ENCODE results near the gene GNAI3.
A peak's percentile ranks its signal among the peaks of the same experiment; 100 is the strongest.

GNAI3 gene

DNA sequence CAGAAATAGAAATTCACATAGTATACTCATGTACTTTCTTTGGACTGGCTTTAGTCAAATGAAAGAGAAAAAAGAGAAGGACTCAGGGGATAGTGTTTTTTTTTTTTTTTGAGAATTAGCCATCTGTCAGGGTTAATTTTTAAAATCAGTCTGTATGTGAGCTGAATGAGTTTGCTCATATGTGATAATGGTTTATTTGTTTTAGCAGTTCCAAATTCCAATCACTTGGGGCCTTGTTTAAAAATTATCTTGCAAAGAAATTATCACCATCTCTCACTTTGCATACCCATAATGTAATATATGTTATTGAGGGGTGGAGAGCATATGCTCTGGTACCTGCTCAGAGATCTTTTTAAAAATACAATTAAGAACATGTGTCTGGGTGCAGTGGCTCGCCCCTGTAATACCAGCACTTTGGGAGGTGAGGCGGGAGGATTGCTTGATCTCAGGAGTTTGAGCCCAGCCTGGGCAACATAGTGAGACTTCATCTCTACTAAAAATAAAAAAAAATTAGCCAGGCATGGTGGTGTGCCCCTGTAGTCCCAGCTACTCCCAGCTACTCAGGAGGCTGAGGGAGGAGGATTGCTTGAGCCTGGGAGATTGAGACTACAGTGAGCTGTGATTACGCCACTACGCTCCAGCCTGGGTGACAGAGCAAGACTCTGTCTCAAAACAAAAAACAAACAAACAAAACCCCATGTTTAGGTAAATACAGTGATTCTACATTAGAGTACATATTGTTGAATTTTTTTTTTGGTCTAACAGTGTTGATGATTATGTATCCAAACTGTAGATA lies 19.7 kb downstream of the GNAI3 start:
- no peak for TF ChIP-seq JUND (IDR thresholded peaks at IDR 0.05; ENCODE audit: low read depth)
- DNase-seq (ENCODE audit: low read depth in 1 of 2, low spot score in 1 of 2), result no peak
- in situ Hi-C loops (cut with HindIII; ENCODE audit: low pct_unique_long_range_greater_than_20kb, low sequenced_read_pairs), result no loop called here

- no peak for TF ChIP-seq JUND (IDR thresholded peaks at IDR 0.05; ENCODE audit: low read depth)
- DNase-seq (ENCODE audit: low read depth in 1 of 2, low spot score in 1 of 2), result no peak
- in situ Hi-C loops (cut with HindIII; ENCODE audit: low pct_unique_long_range_greater_than_20kb, low sequenced_read_pairs), result no loop called here
Observed at GRCh38 chr1:109569323-109569722, 20.9 kb downstream of the GNAI3 start.

GRCh38 chr1:109570414-109570813 lies 22.0 kb downstream of the GNAI3 start:
- TF ChIP-seq JUND (IDR thresholded peaks at IDR 0.05; ENCODE audit: low read depth), result no peak
- in situ Hi-C loops (cut with HindIII; ENCODE audit: low pct_unique_long_range_greater_than_20kb, low sequenced_read_pairs), result no loop called here
- peak; percentile 15 to 80 for DNase-seq (ENCODE audit: low read depth in 1 of 2, low spot score in 1 of 2)

DNA sequence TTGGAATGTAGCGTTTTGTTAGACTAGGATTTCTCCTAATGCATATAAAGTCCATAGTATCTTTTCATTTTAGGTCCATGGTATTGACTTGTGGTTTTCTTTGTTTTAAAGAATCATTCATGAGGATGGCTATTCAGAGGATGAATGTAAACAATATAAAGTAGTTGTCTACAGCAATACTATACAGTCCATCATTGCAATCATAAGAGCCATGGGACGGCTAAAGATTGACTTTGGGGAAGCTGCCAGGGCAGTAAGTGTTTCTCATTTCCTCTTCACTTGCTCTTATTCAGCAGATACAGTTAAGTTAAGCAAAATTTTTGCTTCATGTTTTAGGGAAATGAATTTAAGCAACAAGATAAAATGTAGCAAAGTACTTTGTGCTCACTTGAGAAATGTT lies 25.4 kb downstream of the GNAI3 start:
- DNase-seq (ENCODE audit: low read depth in 1 of 2, low spot score in 1 of 2), result no peak
- in situ Hi-C loops (cut with HindIII; ENCODE audit: low pct_unique_long_range_greater_than_20kb, low sequenced_read_pairs), result no loop called here
- TF ChIP-seq JUND (IDR thresholded peaks at IDR 0.05; ENCODE audit: low read depth), result no peak

- no peak for DNase-seq (ENCODE audit: low read depth in 1 of 2, low spot score in 1 of 2)
- in situ Hi-C loops (cut with HindIII; ENCODE audit: low pct_unique_long_range_greater_than_20kb, low sequenced_read_pairs), result no loop called here
- no peak for TF ChIP-seq JUND (IDR thresholded peaks at IDR 0.05; ENCODE audit: low read depth)
Observed at GRCh38 chr1:109578947-109579443, 30.6 kb downstream of the GNAI3 start.

DNA sequence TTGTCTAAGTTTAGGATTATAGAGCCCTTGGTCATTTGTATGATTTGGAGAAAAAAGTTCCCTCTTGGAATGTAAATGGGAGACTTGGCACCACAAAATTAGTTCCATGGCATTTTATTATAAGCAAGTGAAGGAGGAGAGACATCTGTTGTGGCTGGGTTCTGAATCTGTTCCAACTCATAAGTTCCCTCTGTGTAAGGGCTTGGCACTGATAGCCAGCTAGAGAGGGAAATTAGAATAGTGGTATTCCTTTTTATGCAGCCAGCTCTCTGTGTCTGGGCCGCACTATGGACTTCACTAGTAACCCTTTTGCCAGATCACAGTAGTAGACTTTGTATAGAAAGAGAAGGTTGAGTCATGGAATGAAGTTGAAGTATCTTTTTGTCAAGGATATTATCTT lies 31.1 kb downstream of the GNAI3 start:
- TF ChIP-seq JUND (IDR thresholded peaks at IDR 0.05; ENCODE audit: low read depth), result no peak
- in situ Hi-C loops (cut with HindIII; ENCODE audit: low pct_unique_long_range_greater_than_20kb, low sequenced_read_pairs), result no loop called here
- no peak for DNase-seq (ENCODE audit: low read depth in 1 of 2, low spot score in 1 of 2)

- no peak for DNase-seq (ENCODE audit: low read depth in 1 of 2, low spot score in 1 of 2)
- no peak for TF ChIP-seq JUND (IDR thresholded peaks at IDR 0.05; ENCODE audit: low read depth)
- in situ Hi-C loops (cut with HindIII; ENCODE audit: low pct_unique_long_range_greater_than_20kb, low sequenced_read_pairs), result no loop called here
Observed at GRCh38 chr1:109582021-109582420, 33.6 kb downstream of the GNAI3 start.

DNA sequence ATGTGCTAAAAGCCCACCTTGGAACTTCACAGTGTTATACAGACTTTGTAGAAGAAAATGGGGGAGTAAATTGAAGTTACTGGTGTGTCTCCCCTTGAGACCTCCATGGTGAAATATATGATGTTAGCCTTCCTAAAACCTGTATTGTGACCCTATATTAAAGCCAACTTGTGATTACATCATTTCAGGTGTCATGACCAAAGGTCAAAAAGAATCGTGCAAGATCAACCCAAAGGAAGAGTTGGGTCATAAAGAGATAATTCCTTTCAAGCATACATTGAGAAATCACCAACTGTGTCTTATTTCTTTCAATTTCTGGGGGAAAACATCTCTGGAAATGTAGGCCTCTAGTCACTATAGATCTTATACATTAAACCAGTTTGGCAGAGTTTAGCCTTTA lies 36.4 kb downstream of the GNAI3 start:
- in situ Hi-C loops (cut with HindIII; ENCODE audit: low pct_unique_long_range_greater_than_20kb, low sequenced_read_pairs), result no loop called here
- TF ChIP-seq JUND (IDR thresholded peaks at IDR 0.05; ENCODE audit: low read depth), result no peak
- DNase-seq (ENCODE audit: low read depth in 1 of 2, low spot score in 1 of 2), result no peak

DNA sequence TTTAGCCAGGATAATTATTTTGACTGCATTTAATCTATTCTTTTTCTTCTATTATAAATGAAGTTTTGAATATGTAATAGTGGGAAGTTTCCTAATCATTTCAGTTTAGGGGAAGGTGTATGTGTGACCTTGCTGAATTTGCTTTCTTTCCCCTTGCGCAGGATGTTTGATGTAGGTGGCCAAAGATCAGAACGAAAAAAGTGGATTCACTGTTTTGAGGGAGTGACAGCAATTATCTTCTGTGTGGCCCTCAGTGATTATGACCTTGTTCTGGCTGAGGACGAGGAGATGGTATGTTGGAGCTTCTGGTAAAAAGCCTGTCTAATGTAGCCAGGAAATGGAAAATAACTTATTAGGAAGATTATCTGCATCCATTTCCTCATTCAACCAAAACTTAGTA lies 37.6 kb downstream of the GNAI3 start:
- no peak for TF ChIP-seq JUND (IDR thresholded peaks at IDR 0.05; ENCODE audit: low read depth)
- in situ Hi-C loops (cut with HindIII; ENCODE audit: low pct_unique_long_range_greater_than_20kb, low sequenced_read_pairs), result no loop called here
- no peak for DNase-seq (ENCODE audit: low read depth in 1 of 2, low spot score in 1 of 2)

DNA sequence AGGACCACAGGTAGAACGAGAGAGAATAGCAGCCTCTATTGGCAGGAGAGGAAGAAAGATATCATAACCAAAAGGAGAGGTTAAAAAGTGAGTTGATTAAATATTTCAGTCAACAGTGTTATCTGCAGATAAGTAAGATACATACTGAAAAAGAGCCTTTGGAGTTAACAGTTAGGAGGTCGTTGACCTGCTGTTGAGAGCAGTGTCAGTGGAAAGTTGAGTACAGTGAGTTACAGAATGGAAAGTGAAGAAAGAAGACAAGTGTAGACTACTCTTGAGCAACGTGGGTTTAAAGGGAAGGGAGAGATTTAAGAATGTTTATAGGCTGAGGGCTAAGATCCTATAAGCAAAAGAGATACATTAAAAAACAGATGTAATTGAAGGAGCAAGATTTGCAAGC lies 40.8 kb downstream of the GNAI3 start:
- DNase-seq (ENCODE audit: low read depth in 1 of 2, low spot score in 1 of 2), result no peak
- TF ChIP-seq JUND (IDR thresholded peaks at IDR 0.05; ENCODE audit: low read depth), result no peak
- in situ Hi-C loops (cut with HindIII; ENCODE audit: low pct_unique_long_range_greater_than_20kb, low sequenced_read_pairs), result no loop called here

DNA sequence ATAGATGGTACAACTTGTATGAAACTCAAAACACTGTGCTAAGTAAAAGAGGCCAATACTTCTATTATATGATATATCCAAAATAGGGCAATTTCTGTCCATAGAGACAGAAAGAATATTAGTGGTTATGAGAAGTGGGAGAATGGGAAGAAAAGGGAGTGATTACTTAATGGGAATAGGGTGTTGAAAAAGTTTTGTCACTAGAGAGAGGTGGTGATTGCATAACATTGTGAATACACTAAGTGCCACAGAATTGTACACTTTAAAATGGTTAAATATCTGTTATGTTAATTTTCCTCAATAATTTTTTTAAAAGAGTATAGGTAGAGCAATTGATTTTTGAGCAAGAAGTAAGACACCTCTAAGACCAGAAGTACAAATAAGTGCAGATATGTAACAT lies 41.3 kb downstream of the GNAI3 start:
- DNase-seq (ENCODE audit: low read depth in 1 of 2, low spot score in 1 of 2), result no peak
- in situ Hi-C loops (cut with HindIII; ENCODE audit: low pct_unique_long_range_greater_than_20kb, low sequenced_read_pairs), result no loop called here
- TF ChIP-seq JUND (IDR thresholded peaks at IDR 0.05; ENCODE audit: low read depth), result no peak

- in situ Hi-C loops (cut with HindIII; ENCODE audit: low pct_unique_long_range_greater_than_20kb, low sequenced_read_pairs), result no loop called here
- no peak for TF ChIP-seq JUND (IDR thresholded peaks at IDR 0.05; ENCODE audit: low read depth)
Observed at GRCh38 chr1:109592916-109593315, 44.5 kb downstream of the GNAI3 start.

DNA sequence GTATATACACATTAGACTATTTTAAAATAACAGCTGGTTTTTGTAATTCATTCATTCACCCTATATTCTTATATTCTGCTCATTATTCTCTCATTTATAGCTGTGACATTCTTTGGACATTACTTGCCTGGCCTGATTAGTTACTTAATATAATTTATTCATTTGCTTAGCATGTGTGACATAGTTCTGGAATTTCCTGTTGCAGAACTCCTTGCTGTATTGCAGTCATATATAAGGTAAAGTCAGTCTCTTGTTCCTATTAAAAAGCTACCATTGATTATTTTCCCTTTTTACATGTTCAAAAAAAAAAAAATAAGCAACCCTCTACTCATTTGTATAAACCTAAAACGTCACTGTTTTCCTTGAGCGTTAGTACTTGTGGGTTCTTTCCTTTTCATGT lies 47.1 kb downstream of the GNAI3 start:
- no peak for TF ChIP-seq JUND (IDR thresholded peaks at IDR 0.05; ENCODE audit: low read depth)
- no peak for DNase-seq (ENCODE audit: low read depth in 1 of 2, low spot score in 1 of 2)
- in situ Hi-C loops (cut with HindIII; ENCODE audit: low pct_unique_long_range_greater_than_20kb, low sequenced_read_pairs), result no loop called here

More at GRCh38 chr1:109592916-109593315, 44.5 kb downstream of the GNAI3 start:
- no peak for DNase-seq (ENCODE audit: low read depth in 1 of 2, low spot score in 1 of 2)

DNA sequence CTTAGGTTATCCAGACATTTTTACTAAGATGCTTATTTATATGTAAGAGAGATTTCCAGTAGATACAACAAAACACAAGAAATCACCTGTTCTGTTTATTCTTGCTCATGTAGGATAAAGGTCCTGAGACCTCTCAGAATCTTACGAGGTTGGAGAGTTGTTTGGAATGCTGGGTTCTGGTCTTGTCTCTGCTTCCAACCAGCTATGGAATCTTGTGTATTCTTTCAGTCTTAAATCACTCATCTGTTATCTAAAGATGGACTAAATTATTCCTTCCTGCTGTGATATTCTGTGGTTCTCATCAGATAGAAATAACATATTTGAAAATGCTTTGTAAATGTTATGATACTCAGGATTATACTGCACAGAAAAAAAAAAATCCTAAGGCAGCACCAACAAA lies 49.7 kb downstream of the GNAI3 start:
- TF ChIP-seq JUND (IDR thresholded peaks at IDR 0.05; ENCODE audit: low read depth), result no peak

More for the DNA sequence above, 49.7 kb downstream of the GNAI3 start:
- DNase-seq (ENCODE audit: low read depth in 1 of 2, low spot score in 1 of 2), result no peak
- in situ Hi-C loops (cut with HindIII; ENCODE audit: low pct_unique_long_range_greater_than_20kb, low sequenced_read_pairs), result no loop called here

Measured in T47D (cell line).